ENCODE data around the gene VENTX.

DNA sequence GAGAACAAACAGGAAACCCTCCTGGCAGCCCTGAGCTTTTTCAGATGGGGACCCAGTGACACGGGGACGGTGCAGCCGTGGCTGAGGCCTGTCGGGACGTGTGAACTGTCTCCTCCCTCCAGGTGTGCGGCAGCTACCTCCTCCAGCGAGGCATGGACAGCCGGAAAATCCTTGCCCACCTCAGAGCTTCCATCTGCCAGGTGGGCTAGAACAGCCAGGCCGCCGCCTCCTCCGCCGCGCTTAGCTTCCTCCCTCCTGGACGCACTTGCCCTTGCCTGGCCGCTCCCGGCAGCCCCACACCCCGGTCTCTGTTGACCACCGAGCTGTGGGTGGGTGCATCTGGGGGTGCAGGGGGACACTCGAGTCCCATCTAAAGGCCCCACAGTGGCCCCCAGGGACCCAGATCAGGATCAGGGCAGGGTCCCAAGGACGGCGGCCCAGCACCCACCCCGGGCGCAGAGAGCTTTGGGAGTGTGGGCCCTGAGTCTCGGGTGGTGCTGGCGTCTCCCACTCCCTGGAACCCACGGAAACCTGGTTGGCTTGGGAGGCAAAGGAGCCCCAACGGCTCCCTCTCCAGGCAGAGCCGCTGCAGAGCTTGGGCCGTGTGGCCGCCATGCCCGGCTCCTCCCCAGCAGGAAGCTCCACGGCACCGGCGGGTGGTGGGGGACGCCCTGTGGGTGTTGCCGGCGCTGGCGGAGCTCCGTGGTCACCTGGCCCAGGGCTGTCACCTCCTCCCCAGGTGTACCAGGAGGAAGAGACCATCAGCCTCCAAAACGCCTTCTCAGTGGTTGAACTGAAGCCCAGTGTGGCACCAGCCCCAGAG lies 40.5 kb upstream of the VENTX start:
- no peak for TF ChIP-seq EP300 (IDR thresholded peaks at IDR 0.05)
- TF ChIP-seq, protein P1, sequence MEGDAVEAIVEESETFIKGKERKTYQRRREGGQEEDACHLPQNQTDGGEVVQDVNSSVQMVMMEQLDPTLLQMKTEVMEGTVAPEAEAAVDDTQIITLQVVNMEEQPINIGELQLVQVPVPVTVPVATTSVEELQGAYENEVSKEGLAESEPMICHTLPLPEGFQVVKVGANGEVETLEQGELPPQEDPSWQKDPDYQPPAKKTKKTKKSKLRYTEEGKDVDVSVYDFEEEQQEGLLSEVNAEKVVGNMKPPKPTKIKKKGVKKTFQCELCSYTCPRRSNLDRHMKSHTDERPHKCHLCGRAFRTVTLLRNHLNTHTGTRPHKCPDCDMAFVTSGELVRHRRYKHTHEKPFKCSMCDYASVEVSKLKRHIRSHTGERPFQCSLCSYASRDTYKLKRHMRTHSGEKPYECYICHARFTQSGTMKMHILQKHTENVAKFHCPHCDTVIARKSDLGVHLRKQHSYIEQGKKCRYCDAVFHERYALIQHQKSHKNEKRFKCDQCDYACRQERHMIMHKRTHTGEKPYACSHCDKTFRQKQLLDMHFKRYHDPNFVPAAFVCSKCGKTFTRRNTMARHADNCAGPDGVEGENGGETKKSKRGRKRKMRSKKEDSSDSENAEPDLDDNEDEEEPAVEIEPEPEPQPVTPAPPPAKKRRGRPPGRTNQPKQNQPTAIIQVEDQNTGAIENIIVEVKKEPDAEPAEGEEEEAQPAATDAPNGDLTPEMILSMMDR (IDR thresholded peaks at IDR 0.05) = no peak
- TF ChIP-seq POLR2AphosphoS5 (IDR thresholded peaks at IDR 0.05) = no peak
